Measurements from ENCODE around the gene KRTAP29-1. TPM values are rescaled to one million over a fixed set of nuclear protein-coding genes. Genes with fewer than 3 reads are reported as not detected.

Gene KRTAP29-1
- total RNA-seq, 1 experiment from 2014 or later = not detected

DNA sequence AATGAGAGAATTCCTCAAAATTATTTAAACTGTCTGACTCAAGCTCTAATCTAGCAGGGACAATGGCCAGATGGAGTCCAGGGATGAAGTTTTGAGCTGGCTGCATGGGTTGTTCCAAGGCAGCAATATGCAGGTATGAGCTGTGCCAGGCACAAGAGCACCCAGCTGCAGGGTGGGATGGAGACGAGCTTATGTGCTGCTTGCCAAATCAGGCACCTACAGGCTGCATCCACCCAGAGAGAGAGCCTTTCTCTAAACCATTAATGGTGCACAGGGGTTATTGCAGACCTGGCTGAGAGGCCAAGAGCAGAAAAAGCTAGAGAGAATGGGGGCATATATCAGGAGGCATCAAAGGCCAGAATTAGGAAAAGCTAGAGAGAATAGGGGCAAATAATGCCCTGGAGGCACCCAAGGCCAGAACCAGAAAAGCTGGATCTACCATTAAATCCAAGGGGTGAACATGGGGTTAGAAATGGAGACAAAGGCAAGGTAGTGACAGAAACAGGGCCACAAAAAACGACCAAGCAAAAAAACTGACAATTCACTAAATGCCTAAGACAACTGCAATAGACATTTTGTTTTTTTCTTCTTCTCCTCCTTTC, 37.0 kb upstream of the KRTAP29-1 start:
- H3K4me3 Mint-ChIP-seq = no peak overlapping the region
- peaks cover 13 to 20% of the 10 kb centered on the region in 2 experiments for H3K9me3 Mint-ChIP-seq
- H2AFZ ChIP-seq (ENCODE audit: low read length) = no peak overlapping the region
- no peaks in the 10 kb centered on the region for H3K27me3 ChIP-seq (ENCODE audit: insufficient read depth, low read length)
- H3K9ac ChIP-seq (ENCODE audit: extremely low read depth, insufficient read length, low read length) = no peak overlapping the region
- H4K8ac ChIP-seq (replicated peaks; ENCODE audit: insufficient read length, low read depth, low read length) = no peak overlapping the region
- H4K5ac ChIP-seq (ENCODE audit: insufficient read length, low read depth, low read length) = no peak overlapping the region
- no peak overlapping the region for H4K91ac ChIP-seq (ENCODE audit: insufficient read length, low read depth, low read length)
- H3K27ac Mint-ChIP-seq = no peak overlapping the region
- H3K27ac ChIP-seq (ENCODE audit: insufficient read length, low read depth, low read length) = no peak overlapping the region
- H3K4me2 ChIP-seq (ENCODE audit: insufficient read depth, insufficient read length, low read length) = no peak overlapping the region
- no peak overlapping the region for H3K4ac ChIP-seq (ENCODE audit: low read depth, low read length)
- H3T11ph ChIP-seq (ENCODE audit: low read length) = no peak overlapping the region
- no peak overlapping the region for H3K18ac ChIP-seq (ENCODE audit: insufficient read length, low read depth, low read length)
- H2BK12ac ChIP-seq (ENCODE audit: insufficient read length, low read depth, low read length) = no peak overlapping the region
- H3K9me3 ChIP-seq (ENCODE audit: control insufficient read depth, low read depth, low read length) = no peaks in the 10 kb centered on the region
- no peak overlapping the region for H3K23ac ChIP-seq (ENCODE audit: insufficient read length, low read depth, low read length)
- no peak overlapping the region for H3K56ac ChIP-seq (ENCODE audit: insufficient read length, low read depth, low read length)
- H3K23me2 ChIP-seq (ENCODE audit: insufficient read length, low read depth, low read length, poor library complexity, severe bottlenecking) = no peaks in the 10 kb centered on the region
- H2BK20ac ChIP-seq (ENCODE audit: low read depth, low read length, poor library complexity, severe bottlenecking) = no peak overlapping the region
- H3K27me3 Mint-ChIP-seq (ENCODE audit: low read depth) = peaks cover 17% of the 10 kb centered on the region
- no peaks in the 10 kb centered on the region for H3K79me1 ChIP-seq (ENCODE audit: insufficient read depth, low read depth, low read length, poor library complexity, severe bottlenecking)
- H4K20me1 ChIP-seq (ENCODE audit: control insufficient read depth, insufficient read depth, insufficient read length) = no peaks in the 10 kb centered on the region
- H3K79me2 ChIP-seq (ENCODE audit: insufficient read depth, low read length) = no peaks in the 10 kb centered on the region
- peaks cover 2 to 19% (median 3%) of the 10 kb centered on the region in 3 experiments for H3K36me3 Mint-ChIP-seq (ENCODE audit: insufficient read depth in 1 of 3, low read depth in 3 of 3)
- TF ChIP-seq, protein P1, sequence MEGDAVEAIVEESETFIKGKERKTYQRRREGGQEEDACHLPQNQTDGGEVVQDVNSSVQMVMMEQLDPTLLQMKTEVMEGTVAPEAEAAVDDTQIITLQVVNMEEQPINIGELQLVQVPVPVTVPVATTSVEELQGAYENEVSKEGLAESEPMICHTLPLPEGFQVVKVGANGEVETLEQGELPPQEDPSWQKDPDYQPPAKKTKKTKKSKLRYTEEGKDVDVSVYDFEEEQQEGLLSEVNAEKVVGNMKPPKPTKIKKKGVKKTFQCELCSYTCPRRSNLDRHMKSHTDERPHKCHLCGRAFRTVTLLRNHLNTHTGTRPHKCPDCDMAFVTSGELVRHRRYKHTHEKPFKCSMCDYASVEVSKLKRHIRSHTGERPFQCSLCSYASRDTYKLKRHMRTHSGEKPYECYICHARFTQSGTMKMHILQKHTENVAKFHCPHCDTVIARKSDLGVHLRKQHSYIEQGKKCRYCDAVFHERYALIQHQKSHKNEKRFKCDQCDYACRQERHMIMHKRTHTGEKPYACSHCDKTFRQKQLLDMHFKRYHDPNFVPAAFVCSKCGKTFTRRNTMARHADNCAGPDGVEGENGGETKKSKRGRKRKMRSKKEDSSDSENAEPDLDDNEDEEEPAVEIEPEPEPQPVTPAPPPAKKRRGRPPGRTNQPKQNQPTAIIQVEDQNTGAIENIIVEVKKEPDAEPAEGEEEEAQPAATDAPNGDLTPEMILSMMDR (conservative IDR thresholded peaks at IDR 0.05) = no peak
- no peak overlapping the region; the same call in 1 of the 2 replicates for H3K14ac ChIP-seq (ENCODE audit: insufficient read depth, low read length)
- WGBS (ENCODE audit: extremely low coverage, insufficient read length, low lambda C conversion rate) = no CpG with 5 or more reads among the region's 2 CpGs
- no peak for DNase-seq
- no peaks in the 10 kb centered on the region for H3K4me1 ChIP-seq (ENCODE audit: insufficient read depth, low read length)
- peaks cover 0 to 2% of the 10 kb centered on the region in 2 experiments; a peak in 1 of 4 replicates for H3K4me1 Mint-ChIP-seq
- H2BK15ac ChIP-seq (ENCODE audit: low read depth, low read length) = no peak overlapping the region
- H2BK5ac ChIP-seq (ENCODE audit: insufficient read length, low read length) = no peak overlapping the region
- H2AK5ac ChIP-seq (ENCODE audit: insufficient read length, low read length) = no peak overlapping the region
- no peak overlapping the region for H2BK120ac ChIP-seq (ENCODE audit: low read depth, low read length, poor library complexity, severe bottlenecking)
